K562 (cell line): Measurements from ENCODE around the gene TRMT2A. TPM values are rescaled to one million over a fixed set of nuclear protein-coding genes. Genes with fewer than 3 reads are reported as not detected.

ENCODE experiments used
- CBX3 ChIP-seq, 2 experiments: IDR thresholded peaks; 1 replicate in 1 of 2; 2 replicates in 1 of 2; pipeline ENCODE4 v1.6.1; 2012; ENCODE audit warnings: inconsistent platforms in 2 of 2, low read length in 2 of 2, borderline replicate concordance in 1 of 2, control low read depth in 1 of 2
- ETV5 ChIP-seq: sonication (generic); formaldehyde crosslinking; IDR thresholded peaks from 2 replicates; pipeline ENCODE4 v1.4.0; 2020; ENCODE audit warnings: low read depth, mild to moderate bottlenecking, missing genetic modification reagents
- HDAC6 ChIP-seq: IDR thresholded peaks from 2 replicates; pipeline ENCODE4 v1.6.1; 2012; ENCODE audit warnings: low read depth, mild to moderate bottlenecking, control low read depth, inconsistent platforms, low read length, moderate library complexity
- HDAC8 ChIP-seq: fragments of 450-650 bp; IDR thresholded peaks from 2 replicates; pipeline ENCODE4 v1.6.1; 2016; ENCODE audit warnings: mild to moderate bottlenecking, missing genetic modification characterization, moderate library complexity, missing compliant biosample characterization
- JUNB ChIP-seq: fragments of 450-650 bp; formaldehyde crosslinking; conservative IDR thresholded peaks from 2 replicates; pipeline ENCODE4 v1.4.0; 2020; ENCODE audit warnings: mild to moderate bottlenecking
- PHB2 ChIP-seq: fragments of 450-650 bp; IDR thresholded peaks from 2 replicates; pipeline ENCODE4 v1.6.1; 2017; ENCODE audit warnings: low read depth
- RBBP5 ChIP-seq: fragments of 200-600 bp; sonication (generic); IDR thresholded peaks from 2 replicates; pipeline ENCODE4 v1.6.1; 2012; ENCODE audit warnings: borderline replicate concordance, mild to moderate bottlenecking, low read length, control low read depth, inconsistent platforms; ENCODE audit not compliant: insufficient read depth, poor library complexity, severe bottlenecking
- SIX5 ChIP-seq, 2 experiments: IDR thresholded peaks; 2 replicates each; pipeline ENCODE4 v1.6.1; 2011; ENCODE audit warnings: low read length in 2 of 2, borderline replicate concordance in 1 of 2, low read depth in 1 of 2, mild to moderate bottlenecking in 1 of 2, moderate library complexity in 1 of 2; ENCODE audit not compliant: insufficient read depth in 1 of 2
- SRF ChIP-seq, 2 experiments: fragments of 250-450, 450-650 bp in 1 of 2; sonication (Bioruptor Pico) in 1 of 2; sonication (generic) in 1 of 2; formaldehyde crosslinking; IDR thresholded peaks; 2 replicates each; pipeline versions ENCODE4 v1.5.0 to v1.5.1; 2020 to 2022; ENCODE audit warnings: mild to moderate bottlenecking in 1 of 2, missing genetic modification reagents in 1 of 2
- TARDBP ChIP-seq: fragments of 450-650 bp; IDR thresholded peaks from 2 replicates; pipeline ENCODE4 v1.6.1; 2016
- XRCC3 ChIP-seq: fragments of 450-650 bp; IDR thresholded peaks from 2 replicates; pipeline ENCODE4 v1.6.1; 2017; ENCODE audit warnings: mild to moderate bottlenecking, moderate library complexity
- polyA plus RNA-seq, 8 experiments: library from polyadenylated mRNA; depleted of rRNA in 4 of 8; stranded (reverse) in 5 of 8; unstranded in 3 of 8; fragments of >200 nt; fragmentation: Nextera tagmentation in 2 of 8; fragmentation: Illumina TruSeq in 1 of 8; extraction: Ambion mirVana in 2 of 8; extraction: Trizol in 1 of 8; gene quantifications; 2 replicates each; pipeline versions ENCODE4 v1.2.1 to v1.2.3, GENCODE V29; 2011 to 2014; ENCODE audit warnings: inconsistent platforms in 1 of 8, missing spikeins in 1 of 8
- total RNA-seq, 7 experiments: library from RNA; depleted of rRNA in 6 of 7; stranded (reverse); fragments of >200 nt in 6 of 7; fragmentation: Illumina TruSeq in 2 of 7; extraction: Trizol in 2 of 7; gene quantifications; 2 replicates each; pipeline versions ENCODE4 v1.2.1 to v1.2.3, GENCODE V29; 2011 to 2021; ENCODE audit warnings: low replicate concordance in 1 of 7
- TF ChIP-seq, protein P1 (sequence below): fragments of 450-650 bp; formaldehyde crosslinking; conservative IDR thresholded peaks from 2 replicates; pipeline ENCODE4 v1.4.0; 2022; ENCODE audit warnings: mild to moderate bottlenecking, missing genetic modification characterization
- TF ChIP-seq, protein P2 (sequence below): fragments of 450-650 bp; IDR thresholded peaks from 2 replicates; pipeline ENCODE4 v1.6.1; 2014; ENCODE audit warnings: low read depth, mild to moderate bottlenecking, moderate library complexity, borderline replicate concordance
- TF ChIP-seq, protein P3 (sequence below): fragments of 450-650 bp; formaldehyde crosslinking; IDR thresholded peaks from 2 replicates; pipeline ENCODE4 v1.4.0; 2022; ENCODE audit warnings: missing genetic modification characterization
- TF ChIP-seq, protein P4 (sequence below): fragments of 250-450 bp; sonication (Bioruptor Pico); IDR thresholded peaks from 2 replicates; pipeline ENCODE4 v1.8.0; 2022; ENCODE audit warnings: moderate library complexity, mild to moderate bottlenecking, inconsistent platforms
- TF ChIP-seq, protein P5 (sequence below): IDR thresholded peaks from 2 replicates; pipeline ENCODE4 v1.6.1; 2011; ENCODE audit not compliant: insufficient read length; ENCODE audit errors: extremely low read depth
- TF ChIP-seq, protein P6 (sequence below): fragments of 450-650 bp; IDR thresholded peaks from 2 replicates; pipeline ENCODE4 v1.7.0; 2016; ENCODE audit warnings: borderline replicate concordance
- TF ChIP-seq, protein P7 (sequence below): fragments of 250-450 bp; sonication (Bioruptor Pico); IDR thresholded peaks from 2 replicates; pipeline ENCODE4 v1.5.0; 2021

Gene TRMT2A
- total and polyA plus RNA-seq, 9 of the 15 experiments (the other 6 are each of a cell fraction or from before 2014, with no cell fraction given): 1.6 to 265 (median 140) TPM

DNA sequence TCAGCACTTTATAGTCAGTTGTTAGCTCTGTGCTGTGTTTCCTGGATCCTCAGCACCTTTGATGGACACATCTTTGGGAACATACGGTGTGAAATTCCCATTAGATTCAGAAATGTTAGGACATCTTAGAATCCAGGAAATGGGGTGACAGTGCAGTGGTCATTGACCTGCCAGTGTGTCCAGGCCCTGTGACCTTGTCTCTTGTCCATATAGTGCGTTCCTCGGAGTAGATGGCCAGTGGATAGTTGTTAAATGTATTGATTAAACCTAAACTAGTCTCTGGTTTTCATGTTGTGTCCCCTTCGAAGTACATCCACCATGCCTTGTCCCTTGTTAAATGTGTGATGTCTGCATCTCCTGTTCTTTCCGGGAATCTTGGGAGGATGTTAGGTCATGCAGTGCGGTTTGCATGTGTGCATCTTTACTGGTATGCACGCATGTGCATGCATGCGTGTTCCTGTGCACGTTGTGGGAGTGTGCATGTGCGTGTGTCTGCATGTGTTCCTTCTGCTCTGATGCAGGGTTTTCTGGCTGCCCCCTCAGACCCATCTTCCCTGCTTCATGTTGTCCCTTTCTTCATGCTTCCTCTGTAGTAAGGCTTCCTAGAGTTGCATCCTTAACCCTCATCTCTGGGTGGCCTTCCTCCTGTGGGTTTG, 33.0 kb downstream of the TRMT2A start (continued):
- TF ChIP-seq, protein P1, sequence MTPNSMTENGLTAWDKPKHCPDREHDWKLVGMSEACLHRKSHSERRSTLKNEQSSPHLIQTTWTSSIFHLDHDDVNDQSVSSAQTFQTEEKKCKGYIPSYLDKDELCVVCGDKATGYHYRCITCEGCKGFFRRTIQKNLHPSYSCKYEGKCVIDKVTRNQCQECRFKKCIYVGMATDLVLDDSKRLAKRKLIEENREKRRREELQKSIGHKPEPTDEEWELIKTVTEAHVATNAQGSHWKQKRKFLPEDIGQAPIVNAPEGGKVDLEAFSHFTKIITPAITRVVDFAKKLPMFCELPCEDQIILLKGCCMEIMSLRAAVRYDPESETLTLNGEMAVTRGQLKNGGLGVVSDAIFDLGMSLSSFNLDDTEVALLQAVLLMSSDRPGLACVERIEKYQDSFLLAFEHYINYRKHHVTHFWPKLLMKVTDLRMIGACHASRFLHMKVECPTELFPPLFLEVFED (CRISPR knock-in tag): peak; percentile 56
- TF ChIP-seq HDAC6 (0 out of 2 replicates have a peak, but pooled peaks have one; percentile 67), SIX5 (IDR thresholded peaks at IDR 0.05; ENCODE audit: borderline replicate concordance in 1 of 2, insufficient read depth in 1 of 2, low read depth in 1 of 2, low read length in 2 of 2) (0 out of 4 replicates have a peak, but pooled peaks of 1 of the 2 experiments have one; percentile 9), HDAC8 (tag) (0 out of 2 replicates have a peak, but pooled peaks have one; percentile 24), TARDBP (no peak), CBX3 (IDR thresholded peaks at IDR 0.05; ENCODE audit: borderline replicate concordance in 1 of 2, low read length in 2 of 2) (no peak), JUNB (CRISPR knock-in tag) (no peak), RBBP5 (peak; percentile 19), ETV5 (CRISPR knock-in tag) (no peak), XRCC3 (no peak), PHB2 (no peak), SRF (CRISPR knock-in tag; IDR thresholded peaks at IDR 0.05) (0 out of 4 replicates have a peak, but pooled peaks of 1 of the 2 experiments have one; percentile 43)
- TF ChIP-seq, protein P2, sequence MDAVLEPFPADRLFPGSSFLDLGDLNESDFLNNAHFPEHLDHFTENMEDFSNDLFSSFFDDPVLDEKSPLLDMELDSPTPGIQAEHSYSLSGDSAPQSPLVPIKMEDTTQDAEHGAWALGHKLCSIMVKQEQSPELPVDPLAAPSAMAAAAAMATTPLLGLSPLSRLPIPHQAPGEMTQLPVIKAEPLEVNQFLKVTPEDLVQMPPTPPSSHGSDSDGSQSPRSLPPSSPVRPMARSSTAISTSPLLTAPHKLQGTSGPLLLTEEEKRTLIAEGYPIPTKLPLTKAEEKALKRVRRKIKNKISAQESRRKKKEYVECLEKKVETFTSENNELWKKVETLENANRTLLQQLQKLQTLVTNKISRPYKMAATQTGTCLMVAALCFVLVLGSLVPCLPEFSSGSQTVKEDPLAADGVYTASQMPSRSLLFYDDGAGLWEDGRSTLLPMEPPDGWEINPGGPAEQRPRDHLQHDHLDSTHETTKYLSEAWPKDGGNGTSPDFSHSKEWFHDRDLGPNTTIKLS: no peak
- TF ChIP-seq, protein P3, sequence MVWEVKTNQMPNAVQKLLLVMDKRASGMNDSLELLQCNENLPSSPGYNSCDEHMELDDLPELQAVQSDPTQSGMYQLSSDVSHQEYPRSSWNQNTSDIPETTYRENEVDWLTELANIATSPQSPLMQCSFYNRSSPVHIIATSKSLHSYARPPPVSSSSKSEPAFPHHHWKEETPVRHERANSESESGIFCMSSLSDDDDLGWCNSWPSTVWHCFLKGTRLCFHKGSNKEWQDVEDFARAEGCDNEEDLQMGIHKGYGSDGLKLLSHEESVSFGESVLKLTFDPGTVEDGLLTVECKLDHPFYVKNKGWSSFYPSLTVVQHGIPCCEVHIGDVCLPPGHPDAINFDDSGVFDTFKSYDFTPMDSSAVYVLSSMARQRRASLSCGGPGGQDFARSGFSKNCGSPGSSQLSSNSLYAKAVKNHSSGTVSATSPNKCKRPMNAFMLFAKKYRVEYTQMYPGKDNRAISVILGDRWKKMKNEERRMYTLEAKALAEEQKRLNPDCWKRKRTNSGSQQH (CRISPR knock-in tag): 0 out of 2 replicates have a peak, but pooled peaks have one; percentile 5
- TF ChIP-seq, protein P4, sequence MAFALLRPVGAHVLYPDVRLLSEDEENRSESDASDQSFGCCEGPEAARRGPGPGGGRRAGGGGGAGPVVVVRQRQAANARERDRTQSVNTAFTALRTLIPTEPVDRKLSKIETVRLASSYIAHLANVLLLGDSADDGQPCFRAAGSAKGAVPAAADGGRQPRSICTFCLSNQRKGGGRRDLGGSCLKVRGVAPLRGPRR (CRISPR knock-in tag): peak; percentile 82
- TF ChIP-seq, protein P5, sequence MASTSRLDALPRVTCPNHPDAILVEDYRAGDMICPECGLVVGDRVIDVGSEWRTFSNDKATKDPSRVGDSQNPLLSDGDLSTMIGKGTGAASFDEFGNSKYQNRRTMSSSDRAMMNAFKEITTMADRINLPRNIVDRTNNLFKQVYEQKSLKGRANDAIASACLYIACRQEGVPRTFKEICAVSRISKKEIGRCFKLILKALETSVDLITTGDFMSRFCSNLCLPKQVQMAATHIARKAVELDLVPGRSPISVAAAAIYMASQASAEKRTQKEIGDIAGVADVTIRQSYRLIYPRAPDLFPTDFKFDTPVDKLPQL: no peak
- TF ChIP-seq, protein P6, sequence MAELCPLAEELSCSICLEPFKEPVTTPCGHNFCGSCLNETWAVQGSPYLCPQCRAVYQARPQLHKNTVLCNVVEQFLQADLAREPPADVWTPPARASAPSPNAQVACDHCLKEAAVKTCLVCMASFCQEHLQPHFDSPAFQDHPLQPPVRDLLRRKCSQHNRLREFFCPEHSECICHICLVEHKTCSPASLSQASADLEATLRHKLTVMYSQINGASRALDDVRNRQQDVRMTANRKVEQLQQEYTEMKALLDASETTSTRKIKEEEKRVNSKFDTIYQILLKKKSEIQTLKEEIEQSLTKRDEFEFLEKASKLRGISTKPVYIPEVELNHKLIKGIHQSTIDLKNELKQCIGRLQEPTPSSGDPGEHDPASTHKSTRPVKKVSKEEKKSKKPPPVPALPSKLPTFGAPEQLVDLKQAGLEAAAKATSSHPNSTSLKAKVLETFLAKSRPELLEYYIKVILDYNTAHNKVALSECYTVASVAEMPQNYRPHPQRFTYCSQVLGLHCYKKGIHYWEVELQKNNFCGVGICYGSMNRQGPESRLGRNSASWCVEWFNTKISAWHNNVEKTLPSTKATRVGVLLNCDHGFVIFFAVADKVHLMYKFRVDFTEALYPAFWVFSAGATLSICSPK: no peak
- TF ChIP-seq, protein P7, sequence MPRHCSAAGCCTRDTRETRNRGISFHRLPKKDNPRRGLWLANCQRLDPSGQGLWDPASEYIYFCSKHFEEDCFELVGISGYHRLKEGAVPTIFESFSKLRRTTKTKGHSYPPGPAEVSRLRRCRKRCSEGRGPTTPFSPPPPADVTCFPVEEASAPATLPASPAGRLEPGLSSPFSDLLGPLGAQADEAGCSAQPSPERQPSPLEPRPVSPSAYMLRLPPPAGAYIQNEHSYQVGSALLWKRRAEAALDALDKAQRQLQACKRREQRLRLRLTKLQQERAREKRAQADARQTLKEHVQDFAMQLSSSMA (CRISPR knock-in tag): no peak
